HG03280 (cell line): ENCODE data around the gene SCOC.
"Not testable (repeated sequence)": the region's sequence is repeated elsewhere in the genome, so short reads cannot be mapped to it uniquely, and the experiment has no call there.

ENCODE experiments used
- ATAC-seq: cut with Tn5 transposase; IDR thresholded peaks from one replicate; pipeline ENCODE4 v1.9.1; 2021; ENCODE audit warnings: mild to moderate bottlenecking, moderate library complexity; ENCODE audit not compliant: unreplicated experiment

The SCOC gene

GRCh38 chr4:140359562-140360427 is 13.7 kb upstream of the SCOC start:
- ATAC-seq = peak; percentile 95

GRCh38 chr4:140361099-140361498 is 12.3 kb upstream of the SCOC start:
- no peak for ATAC-seq

- ATAC-seq = no peak
These were observed 10.4 kb upstream of the SCOC start for GRCh38 chr4:140363051-140363450.

- no peak for ATAC-seq
These were observed 9.9 kb upstream of the SCOC start for GRCh38 chr4:140363558-140363957.

- no peak for ATAC-seq
These were observed 5.7 kb upstream of the SCOC start for GRCh38 chr4:140367738-140368137.

- ATAC-seq = no peak
These were observed 4.8 kb upstream of the SCOC start for GRCh38 chr4:140368686-140369085.

- peak; percentile 62 for ATAC-seq
These were observed 607 bp upstream of the SCOC start for GRCh38 chr4:140372751-140373327.

GRCh38 chr4:140374130-140374477 is 658 bp downstream of the SCOC start:
- no peak for ATAC-seq

GRCh38 chr4:140382732-140383131 is 9.3 kb downstream of the SCOC start:
- no peak for ATAC-seq

GRCh38 chr4:140388015-140388414 is 14.6 kb downstream of the SCOC start:
- ATAC-seq = no peak

GRCh38 chr4:140395668-140396067 is 22.2 kb downstream of the SCOC start:
- ATAC-seq = no peak

GRCh38 chr4:140400111-140400510 is 26.7 kb downstream of the SCOC start:
- ATAC-seq = no peak

- ATAC-seq = no peak
These were observed 32.8 kb downstream of the SCOC start for GRCh38 chr4:140406292-140406691.

- ATAC-seq = no peak
These were observed 35.5 kb downstream of the SCOC start for GRCh38 chr4:140408974-140409373.

- not testable (repeated sequence) for ATAC-seq
These were observed 39.9 kb downstream of the SCOC start for GRCh38 chr4:140413130-140413969.

- no peak for ATAC-seq
These were observed 49.7 kb downstream of the SCOC start for GRCh38 chr4:140423106-140423505.

- no peak for ATAC-seq
These were observed 53.2 kb downstream of the SCOC start for GRCh38 chr4:140426610-140427105.

- peak; percentile 86 for ATAC-seq
These were observed 53.9 kb downstream of the SCOC start, which contains the start of gene CLGN for GRCh38 chr4:140427106-140427918. Gene CLGN (minus strand): TSS chr4:140427648. CDS start chr4:140413078, 14,570 bp downstream.

GRCh38 chr4:140427919-140428471 is 54.5 kb downstream of the SCOC start:
- ATAC-seq = no peak
